ENCODE results near the gene TFDP1.

Gene TFDP1

GRCh38 chr13:113650275-113650674 lies 65.7 kb downstream of the TFDP1 start:
- no peaks in the 10 kb centered on the region for H3K27me3 Mint-ChIP-seq (ENCODE audit: low read depth)
- peak overlapping the region in 1 of 3 experiments; percentile 58 for H3K27ac Mint-ChIP-seq
- no peak for TF ChIP-seq CTCF (IDR thresholded peaks at IDR 0.05; ENCODE audit: unreplicated experiment in 3 of 3)
- H3K36me3 Mint-ChIP-seq (ENCODE audit: low read depth), result peaks cover 9% of the 10 kb centered on the region
- H3K9me3 Mint-ChIP-seq, result no peaks in the 10 kb centered on the region
- peaks cover 17% of the 10 kb centered on the region for H3K4me1 Mint-ChIP-seq
- H3K4me3 Mint-ChIP-seq, result no peak overlapping the region

- Mint-ChIP-seq H3K9me3 (no peaks in the 10 kb centered on the region), H3K4me1 (peaks cover 17% of the 10 kb centered on the region), H3K36me3 (ENCODE audit: low read depth) (peaks cover 9% of the 10 kb centered on the region), H3K27ac (no peak overlapping the region), H3K4me3 (no peak overlapping the region), H3K27me3 (ENCODE audit: low read depth) (no peaks in the 10 kb centered on the region)
- TF ChIP-seq CTCF (IDR thresholded peaks at IDR 0.05; ENCODE audit: unreplicated experiment in 3 of 3), result no peak
Observed at GRCh38 chr13:113650731-113651148, 66.2 kb downstream of the TFDP1 start.

- Mint-ChIP-seq H3K4me3 (no peak overlapping the region), H3K4me1 (peaks cover 11% of the 10 kb centered on the region), H3K27ac (no peak overlapping the region), H3K27me3 (ENCODE audit: low read depth) (no peaks in the 10 kb centered on the region), H3K36me3 (ENCODE audit: low read depth) (peaks cover 6% of the 10 kb centered on the region), H3K9me3 (no peaks in the 10 kb centered on the region)
- TF ChIP-seq CTCF (IDR thresholded peaks at IDR 0.05; ENCODE audit: unreplicated experiment in 3 of 3), result no peak
Observed at GRCh38 chr13:113651511-113652403, 67.2 kb downstream of the TFDP1 start.

GRCh38 chr13:113652404-113653263 lies 68.1 kb downstream of the TFDP1 start:
- no peak overlapping the region for H3K4me3 Mint-ChIP-seq

More at GRCh38 chr13:113652404-113653263, 68.1 kb downstream of the TFDP1 start:
- Mint-ChIP-seq H3K9me3 (no peaks in the 10 kb centered on the region), H3K36me3 (ENCODE audit: low read depth) (peaks cover 6% of the 10 kb centered on the region), H3K27me3 (ENCODE audit: low read depth) (no peaks in the 10 kb centered on the region), H3K4me1 (peaks cover 11% of the 10 kb centered on the region), H3K27ac (no peak overlapping the region)
- no peak for TF ChIP-seq CTCF (IDR thresholded peaks at IDR 0.05; ENCODE audit: unreplicated experiment in 3 of 3)

All from nephron (organoid).